Memory B cell (primary cell): ENCODE measurements around the gene THOC1.
"Not testable (repeated sequence)": the region's sequence is repeated elsewhere in the genome, so short reads cannot be mapped to it uniquely, and the experiment has no call there.

Source experiments
- ATAC-seq: fragments of 150-1000 bp; cut with Tn5 transposase; 2 replicates; pipeline ENCODE4 v1.10.0; 2021; ENCODE audit warnings: low read depth, mild to moderate bottlenecking, moderate library complexity
- DNase-seq, 2 donors: peaks; one replicate each; pipeline ENCODE4 v3.0.0; 2022; ENCODE audit warnings: low spot score in 2 of 2
- H3K27ac Mint-ChIP-seq: one replicate; pipeline ENCODE4 v1.8.0; 2022; ENCODE audit warnings: mild to moderate bottlenecking, moderate library complexity, mixed read lengths
- H3K27me3 Mint-ChIP-seq: one replicate; pipeline ENCODE4 v1.8.0; 2022; ENCODE audit warnings: mixed read lengths
- H3K36me3 Mint-ChIP-seq: one replicate; pipeline ENCODE4 v1.8.0; 2022; ENCODE audit warnings: mild to moderate bottlenecking, mixed read lengths
- H3K4me1 Mint-ChIP-seq: one replicate; pipeline ENCODE4 v1.8.0; 2022; ENCODE audit warnings: mixed read lengths
- H3K4me3 Mint-ChIP-seq: one replicate; pipeline ENCODE4 v1.8.0; 2022; ENCODE audit warnings: mild to moderate bottlenecking, moderate library complexity, mixed read lengths
- H3K9me3 Mint-ChIP-seq: one replicate; pipeline ENCODE4 v1.8.0; 2022; ENCODE audit warnings: mixed read lengths

The THOC1 gene

DNA sequence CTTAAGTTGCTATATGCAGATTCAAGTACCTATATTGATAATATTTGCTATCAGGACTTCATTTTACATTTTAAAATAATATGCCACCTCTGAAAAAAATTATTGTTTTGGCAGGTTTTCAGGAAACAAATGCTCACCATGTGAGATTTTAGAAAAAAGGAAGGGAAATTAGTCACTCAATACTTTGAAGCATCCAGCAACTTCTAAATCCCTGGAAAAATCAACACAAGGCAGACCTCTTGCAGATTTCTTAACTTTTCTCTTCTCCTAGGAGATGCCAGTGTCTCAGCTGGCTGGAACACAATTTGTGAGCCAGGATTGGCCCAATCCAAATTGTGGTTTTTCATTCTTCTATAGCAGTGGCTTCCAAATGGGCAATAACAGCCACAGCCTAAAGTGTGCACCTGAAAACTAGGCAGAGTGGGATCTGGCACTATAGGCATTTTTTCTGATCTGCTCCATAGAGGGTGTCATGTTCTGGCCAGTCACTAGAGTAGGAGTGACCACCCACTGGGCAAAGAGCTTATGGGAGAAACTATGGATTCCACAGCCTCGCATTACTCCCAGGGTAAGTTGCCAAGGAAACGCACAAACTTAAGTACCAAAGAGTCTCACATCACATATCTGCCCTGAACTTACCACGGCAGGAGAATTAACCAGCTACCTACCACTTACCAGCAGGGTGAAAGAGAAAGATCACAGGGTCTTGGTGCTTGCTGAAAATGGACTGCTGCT, 28.1 kb upstream of the THOC1 start:
- ATAC-seq (no peak), DNase-seq (no peak)
- no peak overlapping the region for H3K4me3 Mint-ChIP-seq
- H3K27ac Mint-ChIP-seq: no peak overlapping the region
- no peaks in the 10 kb centered on the region for H3K4me1 Mint-ChIP-seq
- no peaks in the 10 kb centered on the region for H3K36me3 Mint-ChIP-seq
- peaks cover 1% of the 10 kb centered on the region for H3K27me3 Mint-ChIP-seq
- peaks cover 5% of the 10 kb centered on the region for H3K9me3 Mint-ChIP-seq

GRCh38 chr18:294566-294965, 26.7 kb upstream of the THOC1 start:
- peaks cover 4% of the 10 kb centered on the region for H3K9me3 Mint-ChIP-seq
- peaks cover 2% of the 10 kb centered on the region for H3K27me3 Mint-ChIP-seq
- H3K27ac Mint-ChIP-seq: no peak overlapping the region
- no peak for ATAC-seq
- H3K36me3 Mint-ChIP-seq: no peaks in the 10 kb centered on the region
- H3K4me3 Mint-ChIP-seq: no peak overlapping the region
- no peak for DNase-seq
- H3K4me1 Mint-ChIP-seq: no peaks in the 10 kb centered on the region

DNA sequence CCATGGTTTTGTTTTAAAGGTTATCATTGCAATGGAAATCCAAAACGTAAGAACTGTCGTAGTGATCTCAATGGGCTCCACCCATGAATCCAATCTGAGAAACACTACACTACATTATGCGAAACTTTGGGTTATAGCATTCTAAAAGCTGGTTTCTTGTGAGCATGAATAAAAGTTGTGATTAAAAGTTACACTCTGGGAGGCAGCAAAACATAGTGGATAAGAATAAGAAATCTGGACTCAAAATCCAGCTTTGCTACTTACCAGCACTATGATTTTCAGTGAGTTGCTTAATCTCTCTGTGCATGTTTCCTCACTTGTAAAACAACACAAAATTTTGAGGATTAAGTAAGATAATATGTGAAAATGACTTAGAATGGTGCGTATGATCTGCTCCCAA, 25.7 kb upstream of the THOC1 start:
- ATAC-seq (no peak), DNase-seq (no peak)
- Mint-ChIP-seq H3K4me3 (no peak overlapping the region), H3K27ac (no peak overlapping the region), H3K36me3 (no peaks in the 10 kb centered on the region), H3K27me3 (peaks cover 2% of the 10 kb centered on the region), H3K4me1 (no peaks in the 10 kb centered on the region), H3K9me3 (peaks cover 4% of the 10 kb centered on the region)

DNA sequence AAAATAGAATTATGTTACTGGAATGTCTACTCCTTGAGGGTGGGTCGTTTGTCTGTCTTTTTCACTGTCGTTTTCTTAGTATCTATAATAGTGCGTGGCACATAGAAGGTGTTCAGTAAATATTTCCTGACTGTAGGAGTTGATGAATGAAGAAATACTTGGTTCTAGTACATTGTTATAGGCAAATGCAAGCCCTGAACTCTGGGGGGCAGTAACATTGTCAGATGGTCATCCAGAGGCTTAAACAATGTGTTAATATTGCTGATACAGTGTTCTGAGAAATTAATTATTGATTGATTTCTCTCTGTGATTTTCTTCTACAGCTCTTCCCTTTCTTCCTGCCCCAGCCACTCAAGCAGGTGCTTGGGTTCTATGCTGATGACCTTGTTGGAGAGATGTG, 24.4 kb upstream of the THOC1 start:
- no peaks in the 10 kb centered on the region for H3K36me3 Mint-ChIP-seq
- no peak for ATAC-seq

GRCh38 chr18:289970-290369, 22.1 kb upstream of the THOC1 start:
- ATAC-seq, H3K9me3 Mint-ChIP-seq, H3K36me3 Mint-ChIP-seq: not testable (repeated sequence)

More for the DNA sequence above, 24.4 kb upstream of the THOC1 start:
- H3K4me3 Mint-ChIP-seq: no peak overlapping the region
- H3K9me3 Mint-ChIP-seq: peaks cover 4% of the 10 kb centered on the region
- no peaks in the 10 kb centered on the region for H3K4me1 Mint-ChIP-seq
- no peak overlapping the region for H3K27ac Mint-ChIP-seq
- H3K27me3 Mint-ChIP-seq: peaks cover 2% of the 10 kb centered on the region
- no peak for DNase-seq

GRCh38 chr18:289026-289425, 21.2 kb upstream of the THOC1 start:
- no peak overlapping the region for H3K4me3 Mint-ChIP-seq
- ATAC-seq: no peak

More at GRCh38 chr18:289970-290369, 22.1 kb upstream of the THOC1 start:
- not testable (repeated sequence) for DNase-seq, H3K27me3 Mint-ChIP-seq, H3K4me3 Mint-ChIP-seq, H3K4me1 Mint-ChIP-seq, H3K27ac Mint-ChIP-seq

DNA sequence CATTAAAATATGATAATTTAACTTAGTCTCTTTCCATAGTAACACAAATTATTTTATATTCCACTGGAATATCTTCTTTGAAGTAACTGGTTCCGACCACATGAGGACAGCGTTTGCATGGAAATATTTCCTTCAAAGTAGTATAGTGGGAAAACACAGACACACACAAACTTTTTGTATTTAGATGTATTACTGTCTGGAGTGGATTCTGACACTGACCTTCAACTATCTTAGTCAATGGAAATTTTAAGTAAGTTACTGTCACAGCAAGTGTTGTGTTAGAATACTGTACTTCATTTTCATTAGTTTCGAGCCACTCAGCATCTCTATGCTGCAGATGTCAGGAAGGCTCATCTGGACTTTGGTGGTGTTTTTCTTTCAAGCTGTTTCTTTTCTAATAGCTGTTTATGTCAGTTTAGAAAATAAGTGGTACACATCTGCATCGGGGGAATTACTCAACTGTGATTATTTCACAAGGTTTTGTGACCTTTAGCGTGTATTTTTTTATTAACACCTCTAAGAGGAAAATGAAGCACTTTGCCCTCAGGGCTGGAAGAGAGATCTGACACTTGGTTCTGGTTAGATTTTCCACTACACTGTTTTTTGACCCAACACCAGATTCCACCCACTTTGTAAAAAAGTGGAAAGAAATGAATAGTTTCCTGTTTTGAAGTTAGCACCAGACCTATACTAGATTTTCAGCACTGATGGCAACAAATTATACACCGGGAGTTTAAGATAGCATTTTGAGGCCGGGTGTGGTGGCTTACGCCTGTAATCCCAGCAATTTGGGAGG, 18.9 kb upstream of the THOC1 start:
- peaks cover 5% of the 10 kb centered on the region for H3K27me3 Mint-ChIP-seq
- H3K36me3 Mint-ChIP-seq: no peaks in the 10 kb centered on the region
- H3K27ac Mint-ChIP-seq: no peak overlapping the region
- H3K4me1 Mint-ChIP-seq: peaks cover 2% of the 10 kb centered on the region
- H3K4me3 Mint-ChIP-seq: no peak overlapping the region
- H3K9me3 Mint-ChIP-seq: no peaks in the 10 kb centered on the region
- DNase-seq (no peak), ATAC-seq (no peak)

More at GRCh38 chr18:289026-289425, 21.2 kb upstream of the THOC1 start:
- H3K4me1 Mint-ChIP-seq: peaks cover 2% of the 10 kb centered on the region
- peaks cover 2% of the 10 kb centered on the region for H3K27me3 Mint-ChIP-seq
- no peak for DNase-seq
- no peaks in the 10 kb centered on the region for H3K9me3 Mint-ChIP-seq
- H3K36me3 Mint-ChIP-seq: no peaks in the 10 kb centered on the region
- no peak overlapping the region for H3K27ac Mint-ChIP-seq

DNA sequence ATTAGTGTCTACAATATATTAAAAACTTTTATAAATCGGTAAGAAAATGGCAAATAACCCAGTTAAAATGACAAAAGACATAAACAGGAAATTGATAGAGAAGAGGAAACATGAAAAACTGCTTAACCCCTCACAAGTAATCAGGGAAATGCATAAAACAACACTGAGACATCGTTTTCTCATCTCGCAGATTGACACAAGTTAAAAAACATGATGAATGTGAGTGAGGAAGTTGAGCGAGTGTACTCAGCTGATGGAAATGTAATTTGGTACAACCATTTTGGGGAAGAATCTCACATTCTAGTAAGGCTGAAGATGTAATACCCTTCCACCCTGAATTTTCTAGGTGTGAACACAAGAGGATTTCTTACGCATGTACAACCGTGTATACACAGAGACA, 18.0 kb upstream of the THOC1 start:
- DNase-seq (no peak), ATAC-seq (no peak)
- Mint-ChIP-seq H3K27me3 (peaks cover 5% of the 10 kb centered on the region), H3K4me3 (no peak overlapping the region), H3K4me1 (peaks cover 2% of the 10 kb centered on the region), H3K9me3 (no peaks in the 10 kb centered on the region), H3K36me3 (no peaks in the 10 kb centered on the region), H3K27ac (no peak overlapping the region)

DNA sequence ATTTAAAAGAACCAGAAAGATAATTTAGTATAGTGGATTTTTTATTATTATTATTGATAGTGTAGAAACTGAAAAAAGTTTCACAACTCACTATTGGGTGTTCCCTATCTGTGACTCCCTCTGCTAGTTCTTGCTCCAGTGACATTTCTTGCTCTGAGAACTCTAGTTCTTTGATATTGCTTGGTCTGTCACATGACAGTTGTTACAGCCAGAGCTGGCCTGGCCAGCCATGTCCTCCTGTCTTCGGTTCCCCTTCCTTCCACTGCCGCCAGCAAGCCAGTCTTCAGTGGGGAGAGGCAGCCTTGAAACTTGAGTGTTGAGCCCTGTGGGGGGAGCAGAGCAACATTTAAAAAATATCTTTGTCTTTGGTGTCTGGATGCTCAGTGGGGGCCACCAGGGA, 7.6 kb upstream of the THOC1 start:
- peaks cover 2% of the 10 kb centered on the region for H3K27me3 Mint-ChIP-seq
- H3K36me3 Mint-ChIP-seq: peaks cover 4% of the 10 kb centered on the region
- ATAC-seq (no peak), DNase-seq (no peak)
- no peaks in the 10 kb centered on the region for H3K4me1 Mint-ChIP-seq
- H3K4me3 Mint-ChIP-seq: no peak overlapping the region
- H3K27ac Mint-ChIP-seq: no peak overlapping the region
- peaks cover 1% of the 10 kb centered on the region for H3K9me3 Mint-ChIP-seq

DNA sequence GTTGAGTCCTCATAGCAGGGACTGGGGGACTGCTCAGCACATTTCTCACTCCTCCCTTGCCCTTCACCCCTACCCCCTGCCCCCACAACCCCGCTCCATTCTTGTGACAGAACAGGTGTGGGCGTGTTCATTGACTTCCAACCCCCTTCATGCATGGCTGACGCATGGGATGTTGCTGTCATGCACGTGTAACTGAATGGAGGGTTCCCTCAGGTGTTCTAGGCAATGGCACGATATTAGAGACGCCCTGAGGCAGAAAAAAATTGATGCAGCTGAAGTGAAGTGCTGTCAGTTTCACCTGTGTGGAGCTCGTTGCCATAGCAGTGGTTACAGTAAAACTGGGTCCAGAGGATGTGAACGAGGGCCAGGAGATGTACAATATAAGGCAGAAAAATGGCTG, 6.5 kb upstream of the THOC1 start:
- H3K36me3 Mint-ChIP-seq: peaks cover 4% of the 10 kb centered on the region
- H3K27ac Mint-ChIP-seq: no peak overlapping the region
- no peak for DNase-seq
- peaks cover 5% of the 10 kb centered on the region for H3K4me1 Mint-ChIP-seq
- ATAC-seq: no peak
- H3K9me3 Mint-ChIP-seq: peaks cover 1% of the 10 kb centered on the region
- no peak overlapping the region for H3K4me3 Mint-ChIP-seq
- H3K27me3 Mint-ChIP-seq: peaks cover 2% of the 10 kb centered on the region

DNA sequence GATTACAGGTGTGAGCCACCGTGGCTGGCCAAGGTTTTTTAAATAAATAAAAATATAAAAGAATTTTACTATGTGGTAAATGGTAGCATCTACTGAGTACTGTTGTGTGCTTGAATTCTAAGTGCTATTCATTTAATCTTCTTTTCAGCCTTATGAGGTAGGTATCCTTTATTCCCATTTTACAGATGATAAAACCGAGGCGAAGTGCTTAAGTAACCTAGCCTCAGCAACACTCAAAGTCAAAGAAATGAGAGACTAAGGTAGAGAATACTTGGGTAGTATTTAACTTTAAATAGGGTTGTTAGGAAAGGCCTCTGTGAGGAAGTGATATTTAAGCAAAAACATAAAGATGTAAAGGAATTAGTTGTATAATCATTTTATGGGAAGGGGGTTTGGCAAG, 5.7 kb upstream of the THOC1 start:
- Mint-ChIP-seq H3K36me3 (peaks cover 4% of the 10 kb centered on the region), H3K4me1 (peaks cover 8% of the 10 kb centered on the region), H3K27ac (no peak overlapping the region), H3K4me3 (no peak overlapping the region), H3K9me3 (peaks cover 1% of the 10 kb centered on the region), H3K27me3 (peaks cover 2% of the 10 kb centered on the region)
- ATAC-seq: no peak
- no peak for DNase-seq

DNA sequence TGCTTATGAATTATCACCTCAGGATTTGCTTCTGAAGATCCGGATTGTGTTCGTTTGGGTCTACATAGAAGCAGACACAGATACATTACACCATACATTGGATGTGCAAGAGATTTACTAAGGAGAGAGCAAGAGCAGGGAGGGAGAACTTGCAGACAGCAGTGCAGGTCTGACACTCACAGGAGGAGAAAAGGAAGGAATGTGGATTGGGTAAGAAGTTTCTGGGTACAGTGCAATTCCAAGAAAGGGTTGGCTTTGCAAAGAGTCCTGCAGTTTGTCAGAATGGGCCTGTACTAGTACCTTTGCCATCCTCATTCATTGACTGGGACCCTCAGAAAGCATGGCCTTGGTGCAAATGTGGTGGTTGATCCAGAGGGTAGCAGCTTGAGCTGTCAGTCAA, 4.8 kb upstream of the THOC1 start:
- peaks cover 4% of the 10 kb centered on the region for H3K36me3 Mint-ChIP-seq
- H3K4me3 Mint-ChIP-seq: no peak overlapping the region
- ATAC-seq: no peak
- peaks cover 2% of the 10 kb centered on the region for H3K27me3 Mint-ChIP-seq
- no peak for DNase-seq
- H3K9me3 Mint-ChIP-seq: peaks cover under 1% of the 10 kb centered on the region
- H3K4me1 Mint-ChIP-seq: peaks cover 8% of the 10 kb centered on the region
- H3K27ac Mint-ChIP-seq: no peak overlapping the region

- peaks cover 8% of the 10 kb centered on the region for H3K36me3 Mint-ChIP-seq
- no peaks in the 10 kb centered on the region for H3K27me3 Mint-ChIP-seq
- H3K4me1 Mint-ChIP-seq: peaks cover 18% of the 10 kb centered on the region
- H3K27ac Mint-ChIP-seq: peak overlapping the region; percentile 65
- DNase-seq: no peak
- no peak for ATAC-seq
- H3K9me3 Mint-ChIP-seq: no peaks in the 10 kb centered on the region
- peak overlapping the region; percentile 35 for H3K4me3 Mint-ChIP-seq
Measured at GRCh38 chr18:269480-270095, 1.7 kb upstream of the THOC1 start.

GRCh38 chr18:267380-267687, 513 bp downstream of the THOC1 start:
- no peak for ATAC-seq
- Mint-ChIP-seq H3K36me3 (peaks cover 14% of the 10 kb centered on the region), H3K27ac (peak overlapping the region; percentile 100), H3K4me1 (peaks cover 23% of the 10 kb centered on the region), H3K27me3 (no peaks in the 10 kb centered on the region), H3K9me3 (no peaks in the 10 kb centered on the region), H3K4me3 (peak overlapping the region; percentile 96)
- DNase-seq: no peak
